DND-41 (cell line): ENCODE results near the gene SUN2.

ENCODE experiments used
- ATAC-seq: fragments of 200-7000 bp; cut with Tn5 transposase; 3 replicates; pipeline ENCODE4 v1.9.1; 2021; ENCODE audit warnings: low read depth; ENCODE audit not compliant: insufficient read depth
- DNase-seq: peaks from one replicate; pipeline ENCODE4 v3.0.0-alpha.2; 2020
- H2AFZ ChIP-seq: 2 replicates; pipeline ENCODE4 v1.6.0; 2012; ENCODE audit warnings: low read depth, low read length
- H3K27ac ChIP-seq: 2 replicates; pipeline ENCODE4 v1.5.1; 2012; ENCODE audit warnings: low read length, inconsistent platforms
- H3K27me3 ChIP-seq: fragments of 200-600 bp; sonication (generic); 2 replicates; pipeline ENCODE4 v1.6.0; 2012; ENCODE audit warnings: low read length, mild to moderate bottlenecking, inconsistent platforms; ENCODE audit not compliant: insufficient read depth, poor library complexity
- H3K36me3 ChIP-seq: 2 replicates; pipeline ENCODE4 v1.5.1; 2012; ENCODE audit warnings: low read length, inconsistent platforms; ENCODE audit not compliant: insufficient read depth
- H3K4me1 ChIP-seq: 2 replicates; pipeline ENCODE4 v1.5.1; 2012; ENCODE audit warnings: mild to moderate bottlenecking, low read length; ENCODE audit not compliant: insufficient read depth
- H3K4me2 ChIP-seq: 2 replicates; pipeline ENCODE4 v1.6.0; 2012; ENCODE audit warnings: mild to moderate bottlenecking, moderate library complexity, low read length, inconsistent platforms; ENCODE audit not compliant: insufficient read depth
- H3K4me3 ChIP-seq, 2 experiments: fragments of 200-600 bp in 1 of 2; shearing (Covaris generic) in 1 of 2; 2 replicates each; pipeline ENCODE4 v1.5.1; 2012 to 2016; ENCODE audit warnings: inconsistent platforms in 2 of 2, low read length in 2 of 2, mild to moderate bottlenecking in 2 of 2, low read depth in 1 of 2, moderate library complexity in 1 of 2
- H3K79me2 ChIP-seq: 2 replicates; pipeline ENCODE4 v1.6.0; 2012; ENCODE audit warnings: low read length, inconsistent platforms; ENCODE audit not compliant: insufficient read depth
- H3K9ac ChIP-seq: 2 replicates; pipeline ENCODE4 v1.6.0; 2012; ENCODE audit warnings: low read depth, mild to moderate bottlenecking, inconsistent platforms, low read length, moderate library complexity
- H3K9me3 ChIP-seq: 2 replicates; pipeline ENCODE4 v1.5.1; 2012; ENCODE audit warnings: low read length, moderate library complexity, mild to moderate bottlenecking, inconsistent platforms; ENCODE audit not compliant: insufficient read depth, severe bottlenecking
- H4K20me1 ChIP-seq: 2 replicates; pipeline ENCODE4 v1.6.0; 2012; ENCODE audit warnings: low read length; ENCODE audit not compliant: insufficient read depth
- EZH2 ChIP-seq: IDR thresholded peaks from 3 replicates; pipeline ENCODE4 v1.6.1; 2012; ENCODE audit warnings: borderline replicate concordance, low read depth, mild to moderate bottlenecking, moderate library complexity, low read length, inconsistent platforms; ENCODE audit not compliant: severe bottlenecking
- TF ChIP-seq, protein P1 (sequence below): IDR thresholded peaks from 2 replicates; pipeline ENCODE4 v1.5.1; 2012; ENCODE audit warnings: borderline replicate concordance, low read length, moderate library complexity, mild to moderate bottlenecking; ENCODE audit not compliant: poor library complexity, severe bottlenecking; ENCODE audit errors: extremely low read depth

SUN2 gene

DNA sequence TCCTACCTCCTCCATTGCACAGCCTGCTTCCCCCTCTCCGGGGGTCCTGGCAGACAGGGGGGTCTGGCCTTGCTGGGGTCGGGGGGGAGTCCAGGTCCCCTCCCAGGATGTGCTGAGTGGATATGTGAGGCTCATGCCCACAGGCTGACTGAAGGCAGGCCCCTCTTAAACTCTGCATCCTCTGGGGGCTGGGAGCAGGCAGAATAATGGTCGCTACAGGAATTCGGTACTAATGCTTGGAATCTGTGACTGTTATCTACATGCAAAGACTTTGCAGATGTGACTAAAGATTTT, 1.6 kb upstream of the SUN2 start:
- no peaks in the 10 kb centered on the region for H3K9me3 ChIP-seq
- H3K27ac ChIP-seq, result peak overlapping the region; percentile 80; the same call in 1 of the 2 replicates
- peak overlapping the region; percentile 83 for H3K9ac ChIP-seq
- no peak overlapping the region for H2AFZ ChIP-seq
- peak overlapping the region in 1 of 2 experiments; percentile 80; a peak in 2 of 4 replicates for H3K4me3 ChIP-seq
- peaks cover 23% of the 10 kb centered on the region for H4K20me1 ChIP-seq
- ATAC-seq (no peak), DNase-seq (no peak)
- H3K36me3 ChIP-seq, result peaks cover 21% of the 10 kb centered on the region
- no peak for TF ChIP-seq EZH2
- TF ChIP-seq, protein P1, sequence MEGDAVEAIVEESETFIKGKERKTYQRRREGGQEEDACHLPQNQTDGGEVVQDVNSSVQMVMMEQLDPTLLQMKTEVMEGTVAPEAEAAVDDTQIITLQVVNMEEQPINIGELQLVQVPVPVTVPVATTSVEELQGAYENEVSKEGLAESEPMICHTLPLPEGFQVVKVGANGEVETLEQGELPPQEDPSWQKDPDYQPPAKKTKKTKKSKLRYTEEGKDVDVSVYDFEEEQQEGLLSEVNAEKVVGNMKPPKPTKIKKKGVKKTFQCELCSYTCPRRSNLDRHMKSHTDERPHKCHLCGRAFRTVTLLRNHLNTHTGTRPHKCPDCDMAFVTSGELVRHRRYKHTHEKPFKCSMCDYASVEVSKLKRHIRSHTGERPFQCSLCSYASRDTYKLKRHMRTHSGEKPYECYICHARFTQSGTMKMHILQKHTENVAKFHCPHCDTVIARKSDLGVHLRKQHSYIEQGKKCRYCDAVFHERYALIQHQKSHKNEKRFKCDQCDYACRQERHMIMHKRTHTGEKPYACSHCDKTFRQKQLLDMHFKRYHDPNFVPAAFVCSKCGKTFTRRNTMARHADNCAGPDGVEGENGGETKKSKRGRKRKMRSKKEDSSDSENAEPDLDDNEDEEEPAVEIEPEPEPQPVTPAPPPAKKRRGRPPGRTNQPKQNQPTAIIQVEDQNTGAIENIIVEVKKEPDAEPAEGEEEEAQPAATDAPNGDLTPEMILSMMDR, result no peak
- H3K4me1 ChIP-seq, result peaks cover 49% of the 10 kb centered on the region
- H3K4me2 ChIP-seq, result peak overlapping the region; percentile 91
- no peaks in the 10 kb centered on the region for H3K27me3 ChIP-seq
- peaks cover 36% of the 10 kb centered on the region for H3K79me2 ChIP-seq

DNA sequence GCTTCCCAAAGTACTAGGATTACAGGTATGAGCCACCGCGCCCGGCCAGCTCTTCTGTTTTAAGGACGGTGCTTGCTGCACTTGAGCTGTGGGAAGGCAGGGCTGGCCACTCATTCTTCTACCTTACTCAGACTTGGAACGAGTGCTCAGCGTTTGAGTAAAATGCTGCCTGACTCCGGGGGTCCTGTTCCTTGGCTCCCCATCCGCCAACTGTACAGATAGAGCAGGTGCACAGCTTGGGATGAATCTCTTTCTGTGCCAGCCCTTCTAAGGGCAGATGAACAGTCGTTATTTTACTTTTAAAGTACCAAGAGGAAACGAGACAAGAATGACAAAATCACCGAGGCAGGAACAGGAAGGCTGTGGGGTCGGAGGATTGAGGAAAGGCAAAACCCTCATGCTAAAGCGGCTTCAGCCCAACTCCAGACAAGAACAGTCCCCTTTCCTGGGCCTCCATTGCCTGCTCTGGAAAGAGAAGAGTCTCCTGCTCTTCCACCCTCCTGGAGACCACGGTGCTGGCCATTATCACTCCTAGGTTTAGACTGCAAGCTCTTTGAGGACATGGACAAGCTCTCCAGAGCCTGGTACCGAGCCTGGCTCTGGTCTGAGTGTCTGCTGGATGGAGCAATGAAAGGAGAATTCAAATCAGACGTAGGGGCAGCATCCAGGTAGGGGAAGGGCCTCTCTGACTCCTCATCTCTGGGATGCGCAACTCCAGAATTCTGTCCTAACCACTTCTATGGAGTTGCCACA, 1.1 kb upstream of the SUN2 start:
- Histone ChIP-seq H3K9ac (peak overlapping the region; percentile 83), H3K4me3 (peak overlapping the region; percentile 38 to 80), H3K36me3 (peaks cover 27% of the 10 kb centered on the region), H4K20me1 (peaks cover 28% of the 10 kb centered on the region), H3K79me2 (peaks cover 41% of the 10 kb centered on the region), H3K9me3 (no peaks in the 10 kb centered on the region), H2AFZ (peak overlapping the region; percentile 75), H3K4me2 (peak overlapping the region; percentile 91), H3K27me3 (no peaks in the 10 kb centered on the region), H3K4me1 (peaks cover 53% of the 10 kb centered on the region), H3K27ac (peak overlapping the region; percentile 80)
- TF ChIP-seq, protein P1, result no peak
- TF ChIP-seq EZH2, result no peak
- DNase-seq (peak; percentile 31), ATAC-seq (peak; percentile 1; the same call in 1 of the 3 replicates)

DNA sequence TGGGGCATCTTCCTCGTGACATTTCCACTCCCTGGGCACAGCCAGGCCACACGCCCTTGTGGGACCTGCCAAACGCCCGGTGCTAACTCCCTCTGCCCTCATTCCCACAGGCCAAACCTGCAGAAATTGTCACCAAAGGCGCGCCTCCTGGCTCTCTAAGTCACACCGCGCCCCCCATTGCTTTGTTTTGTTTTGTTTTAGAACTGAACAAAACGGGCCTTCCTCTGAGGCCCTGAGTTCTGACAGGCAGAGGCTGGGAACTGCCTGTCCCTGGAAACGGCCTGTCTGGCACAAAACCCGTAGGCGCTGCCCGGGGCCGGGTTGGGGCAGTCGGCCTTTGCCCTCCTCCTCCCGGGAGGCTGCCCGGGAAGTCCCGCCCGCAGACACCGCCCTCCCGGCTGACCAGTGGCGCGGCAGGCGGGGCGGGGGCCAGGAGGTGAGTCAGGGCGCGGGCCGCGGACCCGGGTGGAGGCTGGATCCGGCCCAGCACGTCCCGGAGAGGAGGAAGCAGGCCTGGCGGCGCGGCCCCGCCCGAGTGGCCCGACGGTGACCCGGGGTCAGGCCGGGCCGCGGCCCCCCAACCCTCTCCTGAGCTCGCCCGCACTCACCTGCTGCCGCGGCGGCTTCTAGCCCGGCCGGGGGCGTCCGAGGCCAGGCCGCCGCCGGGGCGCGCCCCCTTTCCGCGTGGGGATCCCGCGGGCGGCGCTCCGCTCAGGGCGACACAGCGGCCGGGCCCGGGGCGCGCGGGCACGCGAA, 465 bp downstream of the SUN2 start:
- TF ChIP-seq, protein P1, result no peak
- no peak for TF ChIP-seq EZH2
- peaks cover 43% of the 10 kb centered on the region for H4K20me1 ChIP-seq
- ATAC-seq (peak; percentile 25; the same call in 2 of the 3 replicates), DNase-seq (peak; percentile 51)
- peak overlapping the region; percentile 75 for H2AFZ ChIP-seq
- H3K79me2 ChIP-seq, result peaks cover 44% of the 10 kb centered on the region
- peak overlapping the region; percentile 80 for H3K27ac ChIP-seq
- H3K4me1 ChIP-seq, result peaks cover 53% of the 10 kb centered on the region
- peak overlapping the region; percentile 91 for H3K4me2 ChIP-seq
- peak overlapping the region; percentile 83 for H3K9ac ChIP-seq
- peaks cover 42% of the 10 kb centered on the region for H3K36me3 ChIP-seq
- no peaks in the 10 kb centered on the region for H3K27me3 ChIP-seq
- no peaks in the 10 kb centered on the region for H3K9me3 ChIP-seq
- peak overlapping the region; percentile 80 to 97 for H3K4me3 ChIP-seq
